Progenitor cell of endocrine pancreas (in vitro differentiated cells): ENCODE measurements around the gene POU6F2. TPM values are rescaled to one million over a fixed set of nuclear protein-coding genes. Genes with fewer than 3 reads are reported as not detected.

Experiments
- DNase-seq: peaks from one replicate; pipeline ENCODE4 v3.0.0; 2021; ENCODE audit warnings: low spot score; ENCODE audit not compliant: unreplicated experiment
- H3K27ac Mint-ChIP-seq: 2 replicates; pipeline ENCODE4 v1.8.0; 2021; ENCODE audit warnings: mild to moderate bottlenecking, moderate library complexity, mixed read lengths
- H3K27me3 Mint-ChIP-seq: 2 replicates; pipeline ENCODE4 v1.8.0; 2021; ENCODE audit warnings: mixed read lengths
- H3K36me3 Mint-ChIP-seq: 2 replicates; pipeline ENCODE4 v1.8.0; 2022; ENCODE audit warnings: mixed read lengths; ENCODE audit not compliant: insufficient read depth
- H3K4me1 Mint-ChIP-seq: 2 replicates; pipeline ENCODE4 v1.8.0; 2021; ENCODE audit warnings: low read depth, mixed read lengths
- H3K4me3 Mint-ChIP-seq: 2 replicates; pipeline ENCODE4 v1.8.0; 2021; ENCODE audit warnings: low read depth, mild to moderate bottlenecking, moderate library complexity, mixed read lengths
- H3K9me3 Mint-ChIP-seq: 2 replicates; pipeline ENCODE4 v1.8.0; 2021; ENCODE audit warnings: low read depth, mixed read lengths
- CTCF ChIP-seq: fragments of 200-600 bp; sonication (generic); IDR thresholded peaks from one replicate; pipeline ENCODE4 v1.5.0; 2021; ENCODE audit warnings: antibody characterized with exemption, mild to moderate bottlenecking; ENCODE audit not compliant: unreplicated experiment
- total RNA-seq: library from RNA; stranded (reverse); gene quantifications from 2 replicates; pipeline ENCODE4 v1.2.1, GENCODE V29; 2021

The POU6F2 gene
- total RNA-seq, 1 donor from 2014 or later = 5.6 TPM

GRCh38 chr7:39460486-39460885 lies 482.8 kb downstream of the POU6F2 start:
- Mint-ChIP-seq H3K27me3 (no peaks in the 10 kb centered on the region), H3K36me3 (no peaks in the 10 kb centered on the region), H3K4me1 (peaks cover 12% of the 10 kb centered on the region), H3K4me3 (no peak overlapping the region), H3K27ac (no peak overlapping the region), H3K9me3 (no peaks in the 10 kb centered on the region)
- no peak for DNase-seq
- no peak for TF ChIP-seq CTCF

DNA sequence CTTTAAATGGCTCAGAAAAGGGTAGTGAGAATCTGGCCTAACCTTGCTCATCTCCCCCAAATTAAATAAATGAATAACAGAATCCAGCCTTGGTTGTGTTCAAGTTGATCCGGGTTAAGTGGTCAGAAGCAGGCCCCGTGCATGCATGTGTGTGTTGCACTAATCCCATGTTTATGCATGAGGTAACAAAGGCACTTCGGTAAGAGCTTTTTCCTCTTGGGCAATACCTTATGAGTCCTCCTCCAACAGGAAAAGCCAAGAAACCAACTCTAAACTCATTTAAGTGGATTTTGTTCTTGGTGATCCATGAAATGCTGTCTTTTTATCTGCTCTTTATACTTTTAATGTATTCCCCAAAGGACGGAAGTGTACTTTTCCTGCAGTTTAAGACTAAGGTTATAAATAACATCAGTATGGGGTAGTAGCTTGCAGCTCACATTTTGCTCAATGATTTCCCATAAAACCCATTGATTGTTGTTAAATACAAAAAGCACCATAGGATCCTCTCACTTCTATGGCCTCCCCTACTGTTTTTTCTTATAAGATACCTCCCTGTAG lies 483.6 kb downstream of the POU6F2 start:
- H3K4me3 Mint-ChIP-seq = no peak overlapping the region
- H3K27me3 Mint-ChIP-seq = no peaks in the 10 kb centered on the region
- H3K9me3 Mint-ChIP-seq = no peaks in the 10 kb centered on the region
- no peak for TF ChIP-seq CTCF
- no peaks in the 10 kb centered on the region for H3K36me3 Mint-ChIP-seq
- no peak overlapping the region for H3K27ac Mint-ChIP-seq
- DNase-seq = no peak
- peaks cover 12% of the 10 kb centered on the region for H3K4me1 Mint-ChIP-seq

DNA sequence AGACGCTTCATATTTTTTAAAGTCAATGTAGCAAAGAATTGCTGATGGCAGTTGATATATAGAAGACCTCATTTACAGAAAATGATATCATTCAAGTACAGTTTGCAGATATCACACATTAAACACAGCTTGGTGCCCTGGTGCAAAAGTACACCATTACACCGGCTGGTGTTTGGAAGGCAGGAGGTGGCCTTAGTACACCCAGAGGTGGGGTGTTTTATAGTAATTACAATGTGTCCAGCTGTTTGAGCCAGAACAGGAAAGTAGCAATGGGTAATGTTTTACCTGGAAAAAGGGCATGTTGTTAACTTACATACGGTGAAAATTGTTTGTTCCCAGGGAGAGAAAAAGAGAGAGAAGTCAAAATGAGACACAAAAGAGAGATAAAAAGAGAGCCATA lies 485.5 kb downstream of the POU6F2 start:
- Mint-ChIP-seq H3K4me1 (peaks cover 20% of the 10 kb centered on the region), H3K36me3 (no peaks in the 10 kb centered on the region), H3K9me3 (no peaks in the 10 kb centered on the region), H3K4me3 (no peak overlapping the region), H3K27me3 (no peaks in the 10 kb centered on the region), H3K27ac (no peak overlapping the region)
- TF ChIP-seq CTCF = no peak
- no peak for DNase-seq

GRCh38 chr7:39464350-39465054 lies 486.8 kb downstream of the POU6F2 start:
- TF ChIP-seq CTCF = no peak
- DNase-seq = no peak
- Mint-ChIP-seq H3K27ac (peak overlapping the region; percentile 89), H3K4me1 (peaks cover 16% of the 10 kb centered on the region), H3K4me3 (no peak overlapping the region), H3K9me3 (no peaks in the 10 kb centered on the region), H3K27me3 (no peaks in the 10 kb centered on the region), H3K36me3 (no peaks in the 10 kb centered on the region)

DNA sequence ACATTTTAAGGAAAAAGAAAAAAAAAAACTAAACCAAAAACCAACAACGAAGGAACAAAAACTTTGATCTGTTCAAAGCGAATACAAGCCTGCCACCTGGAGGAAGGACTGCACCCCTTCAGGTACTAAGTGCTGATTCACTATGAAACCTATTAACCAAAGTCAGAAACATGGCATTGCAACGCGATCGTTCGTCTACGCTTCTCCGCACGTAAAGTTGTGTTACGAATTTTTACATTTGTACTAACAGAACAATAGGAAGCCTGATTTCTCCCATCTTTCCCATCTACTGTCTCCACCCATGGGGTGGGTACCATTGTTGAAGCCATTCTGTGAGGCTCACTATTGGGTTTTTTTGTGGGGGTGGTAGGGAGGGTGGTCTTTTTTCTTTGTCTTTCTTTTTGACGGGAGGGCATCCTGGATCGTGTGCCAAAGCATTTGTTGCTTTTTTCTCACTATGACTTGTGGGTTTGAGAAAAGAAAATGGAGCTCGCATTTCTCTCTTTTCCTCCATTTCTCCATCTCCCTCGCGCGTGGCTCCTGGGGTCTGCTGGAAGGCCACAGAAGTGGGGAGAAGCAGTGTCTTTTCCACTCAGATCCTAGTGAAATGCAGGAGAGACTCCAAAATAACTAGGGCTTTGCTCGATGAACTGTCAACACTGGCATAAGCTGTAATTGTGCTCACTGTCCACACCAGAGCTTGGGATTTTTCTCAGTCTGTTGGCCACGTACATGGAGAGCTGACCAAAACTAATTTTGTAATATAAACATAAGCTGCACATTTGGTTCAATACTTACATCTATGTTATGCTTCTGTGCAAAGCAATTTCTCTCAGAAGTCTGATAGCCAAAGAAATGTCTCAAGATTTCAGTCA lies 487.6 kb downstream of the POU6F2 start:
- Mint-ChIP-seq H3K4me3 (peak overlapping the region; percentile 23), H3K4me1 (peaks cover 13% of the 10 kb centered on the region), H3K27me3 (no peaks in the 10 kb centered on the region), H3K36me3 (no peaks in the 10 kb centered on the region), H3K9me3 (no peaks in the 10 kb centered on the region), H3K27ac (peak overlapping the region; percentile 89)
- TF ChIP-seq CTCF = peak; percentile 96
- peak; percentile 16 for DNase-seq
